GM18873 (cell line): ENCODE measurements around the gene TXLNA.
"Not testable (repeated sequence)": the region's sequence is repeated elsewhere in the genome, so short reads cannot be mapped to it uniquely, and the experiment has no call there.

Source experiments
- ATAC-seq: cut with Tn5 transposase; IDR thresholded peaks from one replicate; pipeline ENCODE4 v1.9.1; 2021; ENCODE audit warnings: mild to moderate bottlenecking, moderate library complexity, moderate number of reproducible peaks; ENCODE audit not compliant: unreplicated experiment, low FRiP score

TXLNA gene

GRCh38 chr1:32179443-32180185 is at the start of gene TXLNA:
Gene TXLNA (plus strand): TSS chr1:32179675. CDS start chr1:32180346, 671 bp downstream.
- ATAC-seq = peak; percentile 68

GRCh38 chr1:32133950-32134280 is 45.6 kb upstream of the TXLNA start:
- ATAC-seq = not testable (repeated sequence)

- no peak for ATAC-seq
Measured at GRCh38 chr1:32137111-32137510, 42.4 kb upstream of the TXLNA start.

- ATAC-seq = no peak
Measured at GRCh38 chr1:32138965-32139364, 40.5 kb upstream of the TXLNA start.

- ATAC-seq = no peak
Measured at GRCh38 chr1:32142446-32143301, 36.8 kb upstream of the TXLNA start.

- not testable (repeated sequence) for ATAC-seq
Measured at GRCh38 chr1:32143302-32143695, 36.2 kb upstream of the TXLNA start.

- ATAC-seq = no peak
Measured at GRCh38 chr1:32144033-32144432, 35.4 kb upstream of the TXLNA start.

- not testable (repeated sequence) for ATAC-seq
Measured at GRCh38 chr1:32147799-32148198, 31.7 kb upstream of the TXLNA start.

GRCh38 chr1:32150847-32151246 is 28.6 kb upstream of the TXLNA start:
- no peak for ATAC-seq

- ATAC-seq = no peak
Measured at GRCh38 chr1:32151319-32151787, 28.1 kb upstream of the TXLNA start.

- no peak for ATAC-seq
Measured at GRCh38 chr1:32159189-32159588, 20.3 kb upstream of the TXLNA start.

GRCh38 chr1:32163405-32163804 is 16.1 kb upstream of the TXLNA start:
- ATAC-seq = no peak

- ATAC-seq = not testable (repeated sequence)
Measured at GRCh38 chr1:32165633-32166032, 13.8 kb upstream of the TXLNA start.

- ATAC-seq = no peak
Measured at GRCh38 chr1:32170991-32171390, 8.5 kb upstream of the TXLNA start.

GRCh38 chr1:32172621-32173245 is 6.7 kb upstream of the TXLNA start:
- no peak for ATAC-seq

- no peak for ATAC-seq
Measured at GRCh38 chr1:32178380-32179192, 889 bp upstream of the TXLNA start.

GRCh38 chr1:32179193-32179442 is 357 bp upstream of the TXLNA start:
- ATAC-seq = peak; percentile 13

GRCh38 chr1:32180186-32181060 is 948 bp downstream of the TXLNA start:
- no peak for ATAC-seq

GRCh38 chr1:32181065-32181464 is 1.6 kb downstream of the TXLNA start:
- ATAC-seq = no peak

- no peak for ATAC-seq
Measured at GRCh38 chr1:32181563-32181962, 2.1 kb downstream of the TXLNA start.
